Measurements from ENCODE around the gene MISP. TPM values are rescaled to one million over a fixed set of nuclear protein-coding genes. Genes with fewer than 3 reads are reported as not detected.

The MISP gene
- total RNA-seq, 2 donors from 2014 or later: 285 to 320 TPM

- Histone ChIP-seq H3K9ac (ENCODE audit: low read depth in 2 of 2, low read length in 2 of 2) (no peak overlapping the region), H3K9me3 (no peaks in the 10 kb centered on the region), H3K4me3 (no peak overlapping the region), H3K27ac (no peak overlapping the region), H3K27me3 (no peaks in the 10 kb centered on the region), H3K36me3 (no peaks in the 10 kb centered on the region), H3K4me1 (no peaks in the 10 kb centered on the region)
- no peak for DNase-seq
- intact Hi-C loops (cut with DNase I): loop anchor here (10.0 kb wide), 1 partner anchor 92 kb away; the partner anchor contains the start of genes CFD and ELANE
- TF ChIP-seq CTCF (IDR thresholded peaks at IDR 0.05): no peak
Measured at GRCh38 chr19:763181-763580, 12.3 kb downstream of the MISP start.

GRCh38 chr19:763869-764268 lies 13.0 kb downstream of the MISP start:
- TF ChIP-seq CTCF (IDR thresholded peaks at IDR 0.05): no peak
- no peaks in the 10 kb centered on the region for H3K27me3 ChIP-seq
- no peaks in the 10 kb centered on the region for H3K9me3 ChIP-seq
- no peak for DNase-seq
- intact Hi-C loops (cut with DNase I): loop anchor here (10.0 kb wide), 1 partner anchor 91 kb away; the partner anchor contains the start of genes CFD and ELANE
- no peaks in the 10 kb centered on the region for H3K4me1 ChIP-seq
- H3K4me3 ChIP-seq: no peak overlapping the region
- no peak overlapping the region for H3K27ac ChIP-seq
- H3K36me3 ChIP-seq: no peaks in the 10 kb centered on the region
- no peak overlapping the region for H3K9ac ChIP-seq (ENCODE audit: low read depth in 2 of 2, low read length in 2 of 2)

- Histone ChIP-seq H3K9me3 (no peaks in the 10 kb centered on the region), H3K4me3 (no peak overlapping the region), H3K9ac (ENCODE audit: low read depth in 2 of 2, low read length in 2 of 2) (no peak overlapping the region), H3K36me3 (no peaks in the 10 kb centered on the region), H3K4me1 (no peaks in the 10 kb centered on the region), H3K27ac (no peak overlapping the region), H3K27me3 (no peaks in the 10 kb centered on the region)
- intact Hi-C loops (cut with DNase I): loop anchor here (10.0 kb wide), 1 partner anchor 90 kb away; the partner anchor contains the start of genes CFD and ELANE
- DNase-seq: no peak
- no peak for TF ChIP-seq CTCF (IDR thresholded peaks at IDR 0.05)
Measured at GRCh38 chr19:764301-764700, 13.4 kb downstream of the MISP start.

GRCh38 chr19:765179-765738 lies 14.3 kb downstream of the MISP start:
- H3K27ac ChIP-seq: no peak overlapping the region
- no peak for DNase-seq
- TF ChIP-seq CTCF (IDR thresholded peaks at IDR 0.05): no peak
- H3K27me3 ChIP-seq: no peaks in the 10 kb centered on the region
- no peaks in the 10 kb centered on the region for H3K4me1 ChIP-seq
- intact Hi-C loops (cut with DNase I): loop anchor here (10.0 kb wide), 1 partner anchor 90 kb away; the partner anchor contains the start of genes CFD and ELANE
- no peaks in the 10 kb centered on the region for H3K9me3 ChIP-seq
- H3K9ac ChIP-seq (ENCODE audit: low read depth in 2 of 2, low read length in 2 of 2): no peak overlapping the region
- no peaks in the 10 kb centered on the region for H3K36me3 ChIP-seq
- no peak overlapping the region for H3K4me3 ChIP-seq

- Histone ChIP-seq H3K4me1 (no peaks in the 10 kb centered on the region), H3K27ac (no peak overlapping the region), H3K36me3 (no peaks in the 10 kb centered on the region), H3K9me3 (no peaks in the 10 kb centered on the region), H3K27me3 (no peaks in the 10 kb centered on the region), H3K9ac (ENCODE audit: low read depth in 2 of 2, low read length in 2 of 2) (no peak overlapping the region), H3K4me3 (no peak overlapping the region)
- intact Hi-C loops (cut with DNase I): loop anchor here (10.0 kb wide), 1 partner anchor 86 kb away; the partner anchor contains the start of genes CFD and ELANE
- no peak for TF ChIP-seq CTCF (IDR thresholded peaks at IDR 0.05)
- no peak for DNase-seq
Measured at GRCh38 chr19:768424-768823, 17.5 kb downstream of the MISP start.
